HepG2 (cell line): Measurements from ENCODE around the gene ALK. TPM values are rescaled to one million over a fixed set of nuclear protein-coding genes. Genes with fewer than 3 reads are reported as not detected.

Experiments
- ATAC-seq: fragments of 200-7000 bp; cut with Tn5 transposase; 3 replicates; pipeline ENCODE4 v1.9.1; 2020; ENCODE audit warnings: mild to moderate bottlenecking, moderate library complexity
- BruUV-seq: library from RNA; stranded (reverse); fragments of 400-500 nt; replicated peaks from 2 replicates; lab custom pipeline; 2021; lab: Mats Ljungman, UMichigan
- CTCF ChIA-PET: fragments of 300-600 bp; formaldehyde crosslinking; extraction: SDS; loops from one replicate; lab custom pipeline; 2021; ENCODE audit warnings: low total read pairs, inconsistent platforms, low intra/inter-chr PET ratio; lab: Yijun Ruan, JAX
- POLR2A ChIA-PET: fragments of 350-600 bp; sonication (Branson Sonifier 250); formaldehyde crosslinking; loops from one replicate; lab custom pipeline; 2020; ENCODE audit warnings: antibody characterized with exemption, inconsistent platforms; lab: Yijun Ruan, JAX
- DNase-seq: peaks from one replicate; pipeline ENCODE4 v3.0.0-alpha.2; 2015; ENCODE audit warnings: low spot score
- FAIRE-seq: peaks from 3 replicates; lab custom pipeline; 2011; peaks lifted over from hg19 to GRCh38; lab: Jason Lieb, UNC
- H2AFZ ChIP-seq: one replicate; pipeline ENCODE4 v1.6.1; 2011; ENCODE audit warnings: low read length, inconsistent platforms
- H3K27ac ChIP-seq: fragments of 300-600 bp; 3 replicates; pipeline ENCODE4 v1.8.0; 2011; ENCODE audit warnings: mixed run types, mild to moderate bottlenecking, mixed read lengths, low read length, inconsistent platforms; ENCODE audit not compliant: insufficient read depth; ENCODE audit errors: extremely low read length
- H3K27me3 ChIP-seq, 2 experiments: fragments of 200-600 bp in 1 of 2; 2 replicates in 1 of 2; 3 replicates in 1 of 2; pipeline versions ENCODE4 v1.6.0 to v1.8.0; 2011; ENCODE audit warnings: low read length in 2 of 2, mild to moderate bottlenecking in 2 of 2, moderate library complexity in 2 of 2, inconsistent platforms in 1 of 2; ENCODE audit not compliant: insufficient read depth in 2 of 2, control insufficient read depth in 1 of 2
- H3K36me3 ChIP-seq, 2 experiments: fragments of 200-600 bp in 1 of 2; replicated peaks in 1 of 2; 2 replicates in 1 of 2; 3 replicates in 1 of 2; pipeline versions ENCODE4 v1.5.1 to v1.8.0; 2011; ENCODE audit warnings: low read length in 2 of 2, inconsistent platforms in 1 of 2; ENCODE audit not compliant: insufficient read depth in 2 of 2, control insufficient read depth in 1 of 2
- H3K4me1 ChIP-seq: 2 replicates; pipeline ENCODE4 v1.5.1; 2012; ENCODE audit warnings: low read length, inconsistent platforms; ENCODE audit not compliant: insufficient read depth
- H3K4me2 ChIP-seq: 2 replicates; pipeline ENCODE4 v1.6.0; 2011; ENCODE audit warnings: low read depth, low read length, inconsistent platforms
- H3K4me3 ChIP-seq, 3 experiments: fragments of 200-600 bp in 1 of 3; sonication (generic), shearing (Covaris generic) in 1 of 3; replicated peaks in 1 of 3; 2 replicates each; pipeline ENCODE4 v1.5.1; 2011 to 2016; ENCODE audit warnings: low read length in 3 of 3, inconsistent platforms in 2 of 3, low read depth in 2 of 3, mild to moderate bottlenecking in 2 of 3, control low read depth in 1 of 3, mixed read lengths in 1 of 3; ENCODE audit not compliant: insufficient read depth in 1 of 3
- H3K79me2 ChIP-seq: one replicate; pipeline ENCODE4 v1.6.1; 2011; ENCODE audit warnings: low read length, inconsistent platforms; ENCODE audit not compliant: insufficient read depth
- H3K9ac ChIP-seq: 2 replicates; pipeline ENCODE4 v1.6.0; 2011; ENCODE audit warnings: mild to moderate bottlenecking, low read depth, low read length, inconsistent platforms; ENCODE audit not compliant: insufficient read depth
- H3K9me3 ChIP-seq: 2 replicates; pipeline ENCODE4 v1.5.1; 2012; ENCODE audit warnings: mild to moderate bottlenecking, low read length
- H4K20me1 ChIP-seq: 2 replicates; pipeline ENCODE4 v1.6.0; 2011; ENCODE audit warnings: inconsistent platforms, mild to moderate bottlenecking, low read length, moderate library complexity; ENCODE audit not compliant: insufficient read depth
- CCAR2 ChIP-seq: fragments of 200-400 bp; formaldehyde crosslinking; optimal IDR thresholded peaks from 2 replicates; pipeline ENCODE3; 2018; ENCODE audit warnings: low read depth, mild to moderate bottlenecking, low read length, moderate library complexity
- DPF2 ChIP-seq: sonication (generic); formaldehyde crosslinking; IDR thresholded peaks from 2 replicates; pipeline ENCODE4 v1.4.0; 2020; ENCODE audit warnings: mild to moderate bottlenecking, low read depth, missing genetic modification reagents, borderline replicate concordance
- ELF3 ChIP-seq: IDR thresholded peaks from 2 replicates; pipeline ENCODE4 v1.6.1; 2016; ENCODE audit warnings: missing genetic modification reagents, missing compliant biosample characterization
- ERF ChIP-seq: IDR thresholded peaks from 2 replicates; pipeline ENCODE4 v1.6.1; 2018; ENCODE audit warnings: missing biosample characterization, missing genetic modification reagents
- FOXM1 ChIP-seq: sonication (generic); formaldehyde crosslinking; IDR thresholded peaks from 2 replicates; pipeline ENCODE4 v1.5.0; 2020; ENCODE audit warnings: missing genetic modification reagents
- JDP2 ChIP-seq: sonication (generic); formaldehyde crosslinking; IDR thresholded peaks from 2 replicates; pipeline ENCODE4 v1.8.1; 2022; ENCODE audit warnings: missing genetic modification reagents, borderline replicate concordance
- NFRKB ChIP-seq: fragments of 450-650 bp; IDR thresholded peaks from 2 replicates; pipeline ENCODE4 v1.6.1; 2017
- NKX3-1 ChIP-seq: sonication (generic); formaldehyde crosslinking; IDR thresholded peaks from 2 replicates; pipeline ENCODE4 v1.5.0; 2020; ENCODE audit warnings: missing genetic modification reagents
- PAWR ChIP-seq: sonication (generic); formaldehyde crosslinking; IDR thresholded peaks from 2 replicates; pipeline ENCODE4 v1.4.0; 2020; ENCODE audit warnings: missing genetic modification reagents, mild to moderate bottlenecking, borderline replicate concordance
- STAG1 ChIP-seq: sonication (generic); formaldehyde crosslinking; IDR thresholded peaks from 2 replicates; pipeline ENCODE4 v1.4.0; 2020; ENCODE audit warnings: missing genetic modification reagents
- ZFYVE20 ChIP-seq: sonication (generic); formaldehyde crosslinking; IDR thresholded peaks from 2 replicates; pipeline ENCODE4 v1.8.0; 2023; ENCODE audit warnings: low read depth, mild to moderate bottlenecking, moderate library complexity, missing genetic modification reagents, borderline replicate concordance
- ZNF549 ChIP-seq: sonication (generic); formaldehyde crosslinking; IDR thresholded peaks from 2 replicates; pipeline ENCODE4 v1.5.0; 2020; ENCODE audit warnings: missing genetic modification reagents
- ZNF589 ChIP-seq: sonication (generic); formaldehyde crosslinking; conservative IDR thresholded peaks from 2 replicates; pipeline ENCODE4 v1.8.0; 2022; ENCODE audit warnings: mild to moderate bottlenecking, moderate library complexity, missing genetic modification reagents
- ZNF776 ChIP-seq: sonication (generic); formaldehyde crosslinking; IDR thresholded peaks from 2 replicates; pipeline ENCODE4 v1.4.0; 2020; ENCODE audit warnings: mild to moderate bottlenecking, missing genetic modification reagents
- WGBS: methylation state at CpG from one replicate; pipeline ENCODE4 v1.1.6; 2017; ENCODE audit warnings: low lambda C conversion rate; 5-methylcytosine and 5-hydroxymethylcytosine counted together
- in situ Hi-C: cut with HindIII; loops from 2 replicates; pipeline ENCODE4 v1.10.0; 2017; ENCODE audit warnings: low pct_unique_long_range_greater_than_20kb; ENCODE audit not compliant: extremely low pct_ligation_motif_present
- intact Hi-C: fragments of 100-400 bp; cut with micrococcal nuclease; formaldehyde crosslinking; loops from one replicate; pipeline ENCODE4 v1.10.0; 2022; ENCODE audit not compliant: unreplicated experiment
- polyA plus RNA-seq, 8 experiments: library from polyadenylated mRNA; depleted of rRNA in 3 of 8; stranded (reverse) in 7 of 8; unstranded in 1 of 8; fragments of >200 nt; fragmentation: Illumina TruSeq in 4 of 8; extraction: Trizol in 4 of 8; gene quantifications; 2 replicates each; pipeline versions ENCODE4 v1.2.1 to v1.2.3, GENCODE V29; 2011 to 2016; ENCODE audit warnings: low read depth in 4 of 8, missing spikeins in 1 of 8, mixed read lengths in 1 of 8; ENCODE audit not compliant: insufficient read depth in 1 of 8
- total RNA-seq, 5 experiments: library from RNA; depleted of rRNA; stranded (reverse); fragments of >200 nt; fragmentation: Illumina TruSeq; extraction: Trizol; gene quantifications; 2 replicates each; pipeline ENCODE4 v1.2.3, GENCODE V29; 2016; ENCODE audit warnings: low read depth in 1 of 5
- TF ChIP-seq, protein P1 (sequence below): sonication (generic); formaldehyde crosslinking; IDR thresholded peaks from 2 replicates; pipeline ENCODE4 v1.4.0; 2020; ENCODE audit warnings: missing genetic modification reagents; ENCODE audit errors: not compliant biosample characterization
- TF ChIP-seq, protein P2 (sequence below): sonication (generic); formaldehyde crosslinking; IDR thresholded peaks from 2 replicates; pipeline ENCODE4 v1.5.1; 2020; ENCODE audit warnings: mild to moderate bottlenecking, missing genetic modification reagents, moderate library complexity
- TF ChIP-seq, protein P3 (sequence below): fragments of 450-650 bp; IDR thresholded peaks from 2 replicates; pipeline ENCODE4 v1.6.1; 2017

Gene ALK
- total and polyA plus RNA-seq, 2 of the 13 experiments (the other 11 are each of a cell fraction or from before 2014, with no cell fraction given): not detected

DNA sequence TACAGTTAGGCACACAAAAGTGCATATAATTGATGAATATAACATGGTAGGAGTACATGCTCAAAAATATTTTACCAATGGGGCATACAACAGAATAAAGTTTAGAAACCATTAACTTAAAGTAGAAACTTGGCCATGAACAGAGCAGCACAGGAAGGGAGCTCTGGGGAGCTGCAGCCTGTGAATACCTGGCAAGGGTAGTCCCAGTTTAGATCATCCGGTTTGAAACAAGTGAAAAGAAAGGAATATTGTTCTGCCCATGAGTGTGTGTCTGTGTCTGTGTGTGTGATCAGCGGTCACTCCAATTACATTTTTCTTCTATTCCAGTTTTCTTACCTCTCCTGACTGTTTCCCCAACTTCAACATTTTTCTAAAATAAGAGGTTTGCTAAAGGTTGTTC lies 233.0 kb downstream of the ALK start:
- no peaks in the 10 kb centered on the region for H4K20me1 ChIP-seq
- BruUV-seq: no TSS peak
- no peak overlapping the region for H2AFZ ChIP-seq
- no peak for ATAC-seq
- H3K27me3 ChIP-seq: peaks cover 0 to 3% of the 10 kb centered on the region in 2 experiments; a peak in 2 of 5 replicates
- POLR2A ChIA-PET: no interaction called here
- no peaks in the 10 kb centered on the region for H3K36me3 ChIP-seq
- no peak for TF ChIP-seq ZNF549 (CRISPR knock-in tag)
- TF ChIP-seq FOXM1 (CRISPR knock-in tag): no peak
- no peak for TF ChIP-seq NKX3-1 (CRISPR knock-in tag)
- no peak for TF ChIP-seq ELF3 (CRISPR knock-in tag)
- TF ChIP-seq, protein P1, sequence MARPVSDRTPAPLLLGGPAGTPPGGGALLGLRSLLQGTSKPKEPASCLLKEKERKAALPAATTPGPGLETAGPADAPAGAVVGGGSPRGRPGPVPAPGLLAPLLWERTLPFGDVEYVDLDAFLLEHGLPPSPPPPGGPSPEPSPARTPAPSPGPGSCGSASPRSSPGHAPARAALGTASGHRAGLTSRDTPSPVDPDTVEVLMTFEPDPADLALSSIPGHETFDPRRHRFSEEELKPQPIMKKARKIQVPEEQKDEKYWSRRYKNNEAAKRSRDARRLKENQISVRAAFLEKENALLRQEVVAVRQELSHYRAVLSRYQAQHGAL (CRISPR knock-in tag): no peak
- TF ChIP-seq, protein P2, sequence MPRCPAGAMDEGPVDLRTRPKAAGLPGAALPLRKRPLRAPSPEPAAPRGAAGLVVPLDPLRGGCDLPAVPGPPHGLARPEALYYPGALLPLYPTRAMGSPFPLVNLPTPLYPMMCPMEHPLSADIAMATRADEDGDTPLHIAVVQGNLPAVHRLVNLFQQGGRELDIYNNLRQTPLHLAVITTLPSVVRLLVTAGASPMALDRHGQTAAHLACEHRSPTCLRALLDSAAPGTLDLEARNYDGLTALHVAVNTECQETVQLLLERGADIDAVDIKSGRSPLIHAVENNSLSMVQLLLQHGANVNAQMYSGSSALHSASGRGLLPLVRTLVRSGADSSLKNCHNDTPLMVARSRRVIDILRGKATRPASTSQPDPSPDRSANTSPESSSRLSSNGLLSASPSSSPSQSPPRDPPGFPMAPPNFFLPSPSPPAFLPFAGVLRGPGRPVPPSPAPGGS (CRISPR knock-in tag): no peak
- TF ChIP-seq, protein P3, sequence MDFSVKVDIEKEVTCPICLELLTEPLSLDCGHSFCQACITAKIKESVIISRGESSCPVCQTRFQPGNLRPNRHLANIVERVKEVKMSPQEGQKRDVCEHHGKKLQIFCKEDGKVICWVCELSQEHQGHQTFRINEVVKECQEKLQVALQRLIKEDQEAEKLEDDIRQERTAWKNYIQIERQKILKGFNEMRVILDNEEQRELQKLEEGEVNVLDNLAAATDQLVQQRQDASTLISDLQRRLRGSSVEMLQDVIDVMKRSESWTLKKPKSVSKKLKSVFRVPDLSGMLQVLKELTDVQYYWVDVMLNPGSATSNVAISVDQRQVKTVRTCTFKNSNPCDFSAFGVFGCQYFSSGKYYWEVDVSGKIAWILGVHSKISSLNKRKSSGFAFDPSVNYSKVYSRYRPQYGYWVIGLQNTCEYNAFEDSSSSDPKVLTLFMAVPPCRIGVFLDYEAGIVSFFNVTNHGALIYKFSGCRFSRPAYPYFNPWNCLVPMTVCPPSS: no peak
- TF ChIP-seq CCAR2: no peak
- no peak for TF ChIP-seq ERF (CRISPR knock-in tag)
- no peak for TF ChIP-seq ZNF776
- TF ChIP-seq PAWR (CRISPR knock-in tag): no peak
- no peak for TF ChIP-seq ZFYVE20 (CRISPR knock-in tag)
- TF ChIP-seq JDP2: no peak
- no peak for TF ChIP-seq STAG1 (CRISPR knock-in tag)
- TF ChIP-seq ZNF589 (CRISPR knock-in tag): no peak
- TF ChIP-seq NFRKB: no peak
- TF ChIP-seq DPF2 (CRISPR knock-in tag): no peak
- TF ChIP-seq, all 625 proteins: peak for 0
- in situ Hi-C loops: no loop called here
- CTCF ChIA-PET: no interaction called here
- 13% methylated on average over 2 of the region's 2 CpGs for WGBS
- H3K79me2 ChIP-seq: no peaks in the 10 kb centered on the region
- H3K4me3 ChIP-seq: no peak overlapping the region
- no peak overlapping the region for H3K27ac ChIP-seq
- no peak overlapping the region for H3K4me2 ChIP-seq
- H3K9me3 ChIP-seq: no peaks in the 10 kb centered on the region
- DNase-seq (no peak), FAIRE-seq (no peak)
- H3K9ac ChIP-seq: no peak overlapping the region
- intact Hi-C loops: no loop called here
- H3K4me1 ChIP-seq: no peaks in the 10 kb centered on the region
